ENCODE measurements around the gene FZD1. TPM values are rescaled to one million over a fixed set of nuclear protein-coding genes. Genes with fewer than 3 reads are reported as not detected.

Gene FZD1
- total RNA-seq, 1 donor from 2014 or later, result 9.2 TPM

- peaks cover 7% of the 10 kb centered on the region for H3K9me3 Mint-ChIP-seq
- H3K27ac Mint-ChIP-seq (ENCODE audit: unreplicated experiment), result no peak overlapping the region
- no peaks in the 10 kb centered on the region for H3K36me3 Mint-ChIP-seq (ENCODE audit: low read depth)
- peaks cover 25% of the 10 kb centered on the region for H3K4me1 Mint-ChIP-seq
- no peak for TF ChIP-seq CTCF (conservative IDR thresholded peaks at IDR 0.05)
- no peak overlapping the region for H3K4me3 Mint-ChIP-seq
- H3K27me3 Mint-ChIP-seq (ENCODE audit: low read depth), result no peaks in the 10 kb centered on the region
- DNase-seq (ENCODE audit: low read depth, low spot score), result no peak
Measured at GRCh38 chr7:91230503-91230902, 33.7 kb upstream of the FZD1 start.

- Mint-ChIP-seq H3K4me1 (peaks cover 25% of the 10 kb centered on the region), H3K27me3 (ENCODE audit: low read depth) (no peaks in the 10 kb centered on the region), H3K4me3 (no peak overlapping the region), H3K36me3 (ENCODE audit: low read depth) (no peaks in the 10 kb centered on the region), H3K9me3 (no peaks in the 10 kb centered on the region), H3K27ac (ENCODE audit: unreplicated experiment) (no peak overlapping the region)
- no peak for DNase-seq (ENCODE audit: low read depth, low spot score)
- no peak for TF ChIP-seq CTCF (conservative IDR thresholded peaks at IDR 0.05)
Measured at GRCh38 chr7:91233212-91233611, 31.0 kb upstream of the FZD1 start.

- Mint-ChIP-seq H3K4me3 (no peak overlapping the region), H3K9me3 (no peaks in the 10 kb centered on the region), H3K4me1 (peaks cover 17% of the 10 kb centered on the region), H3K27me3 (ENCODE audit: low read depth) (no peaks in the 10 kb centered on the region), H3K36me3 (ENCODE audit: low read depth) (no peaks in the 10 kb centered on the region), H3K27ac (ENCODE audit: unreplicated experiment) (no peak overlapping the region)
- TF ChIP-seq CTCF (conservative IDR thresholded peaks at IDR 0.05), result no peak
- no peak for DNase-seq (ENCODE audit: low read depth, low spot score)
Measured at GRCh38 chr7:91235211-91235832, 28.9 kb upstream of the FZD1 start.

GRCh38 chr7:91239171-91239604 lies 25.0 kb upstream of the FZD1 start:
- H3K9me3 Mint-ChIP-seq, result no peaks in the 10 kb centered on the region
- no peaks in the 10 kb centered on the region for H3K36me3 Mint-ChIP-seq (ENCODE audit: low read depth)
- H3K4me3 Mint-ChIP-seq, result no peak overlapping the region
- no peak overlapping the region for H3K27ac Mint-ChIP-seq (ENCODE audit: unreplicated experiment)
- no peaks in the 10 kb centered on the region for H3K27me3 Mint-ChIP-seq (ENCODE audit: low read depth)
- H3K4me1 Mint-ChIP-seq, result peaks cover under 1% of the 10 kb centered on the region
- TF ChIP-seq CTCF (conservative IDR thresholded peaks at IDR 0.05), result no peak
- DNase-seq (ENCODE audit: low read depth, low spot score), result no peak

- Mint-ChIP-seq H3K9me3 (no peaks in the 10 kb centered on the region), H3K27ac (ENCODE audit: unreplicated experiment) (no peak overlapping the region), H3K27me3 (ENCODE audit: low read depth) (no peaks in the 10 kb centered on the region), H3K36me3 (ENCODE audit: low read depth) (no peaks in the 10 kb centered on the region), H3K4me1 (no peaks in the 10 kb centered on the region), H3K4me3 (no peak overlapping the region)
- DNase-seq (ENCODE audit: low read depth, low spot score), result no peak
- no peak for TF ChIP-seq CTCF (conservative IDR thresholded peaks at IDR 0.05)
Measured at GRCh38 chr7:91239772-91240171, 24.5 kb upstream of the FZD1 start.
